ENCODE data around the gene SCAPER.

GRCh38 chr15:76668900-76669299, 236.2 kb downstream of the SCAPER start:
- TF ChIP-seq TAF1 (IDR thresholded peaks at IDR 0.05; ENCODE audit: low read depth): no peak
- no peak for TF ChIP-seq EZH2 (IDR thresholded peaks at IDR 0.05; ENCODE audit: borderline replicate concordance, insufficient read depth, low read length, poor library complexity, severe bottlenecking)
- TF ChIP-seq, protein P1, sequence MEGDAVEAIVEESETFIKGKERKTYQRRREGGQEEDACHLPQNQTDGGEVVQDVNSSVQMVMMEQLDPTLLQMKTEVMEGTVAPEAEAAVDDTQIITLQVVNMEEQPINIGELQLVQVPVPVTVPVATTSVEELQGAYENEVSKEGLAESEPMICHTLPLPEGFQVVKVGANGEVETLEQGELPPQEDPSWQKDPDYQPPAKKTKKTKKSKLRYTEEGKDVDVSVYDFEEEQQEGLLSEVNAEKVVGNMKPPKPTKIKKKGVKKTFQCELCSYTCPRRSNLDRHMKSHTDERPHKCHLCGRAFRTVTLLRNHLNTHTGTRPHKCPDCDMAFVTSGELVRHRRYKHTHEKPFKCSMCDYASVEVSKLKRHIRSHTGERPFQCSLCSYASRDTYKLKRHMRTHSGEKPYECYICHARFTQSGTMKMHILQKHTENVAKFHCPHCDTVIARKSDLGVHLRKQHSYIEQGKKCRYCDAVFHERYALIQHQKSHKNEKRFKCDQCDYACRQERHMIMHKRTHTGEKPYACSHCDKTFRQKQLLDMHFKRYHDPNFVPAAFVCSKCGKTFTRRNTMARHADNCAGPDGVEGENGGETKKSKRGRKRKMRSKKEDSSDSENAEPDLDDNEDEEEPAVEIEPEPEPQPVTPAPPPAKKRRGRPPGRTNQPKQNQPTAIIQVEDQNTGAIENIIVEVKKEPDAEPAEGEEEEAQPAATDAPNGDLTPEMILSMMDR (IDR thresholded peaks at IDR 0.05; ENCODE audit: poor library complexity, severe bottlenecking): no peak
- TF ChIP-seq POLR2AphosphoS5 (IDR thresholded peaks at IDR 0.05): no peak
- TF ChIP-seq, protein P2, sequence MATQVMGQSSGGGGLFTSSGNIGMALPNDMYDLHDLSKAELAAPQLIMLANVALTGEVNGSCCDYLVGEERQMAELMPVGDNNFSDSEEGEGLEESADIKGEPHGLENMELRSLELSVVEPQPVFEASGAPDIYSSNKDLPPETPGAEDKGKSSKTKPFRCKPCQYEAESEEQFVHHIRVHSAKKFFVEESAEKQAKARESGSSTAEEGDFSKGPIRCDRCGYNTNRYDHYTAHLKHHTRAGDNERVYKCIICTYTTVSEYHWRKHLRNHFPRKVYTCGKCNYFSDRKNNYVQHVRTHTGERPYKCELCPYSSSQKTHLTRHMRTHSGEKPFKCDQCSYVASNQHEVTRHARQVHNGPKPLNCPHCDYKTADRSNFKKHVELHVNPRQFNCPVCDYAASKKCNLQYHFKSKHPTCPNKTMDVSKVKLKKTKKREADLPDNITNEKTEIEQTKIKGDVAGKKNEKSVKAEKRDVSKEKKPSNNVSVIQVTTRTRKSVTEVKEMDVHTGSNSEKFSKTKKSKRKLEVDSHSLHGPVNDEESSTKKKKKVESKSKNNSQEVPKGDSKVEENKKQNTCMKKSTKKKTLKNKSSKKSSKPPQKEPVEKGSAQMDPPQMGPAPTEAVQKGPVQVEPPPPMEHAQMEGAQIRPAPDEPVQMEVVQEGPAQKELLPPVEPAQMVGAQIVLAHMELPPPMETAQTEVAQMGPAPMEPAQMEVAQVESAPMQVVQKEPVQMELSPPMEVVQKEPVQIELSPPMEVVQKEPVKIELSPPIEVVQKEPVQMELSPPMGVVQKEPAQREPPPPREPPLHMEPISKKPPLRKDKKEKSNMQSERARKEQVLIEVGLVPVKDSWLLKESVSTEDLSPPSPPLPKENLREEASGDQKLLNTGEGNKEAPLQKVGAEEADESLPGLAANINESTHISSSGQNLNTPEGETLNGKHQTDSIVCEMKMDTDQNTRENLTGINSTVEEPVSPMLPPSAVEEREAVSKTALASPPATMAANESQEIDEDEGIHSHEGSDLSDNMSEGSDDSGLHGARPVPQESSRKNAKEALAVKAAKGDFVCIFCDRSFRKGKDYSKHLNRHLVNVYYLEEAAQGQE (IDR thresholded peaks at IDR 0.05; ENCODE audit: borderline replicate concordance): no peak
- TF ChIP-seq SMC3 (conservative IDR thresholded peaks at IDR 0.05; ENCODE audit: poor library complexity): no peak
- no peak for TF ChIP-seq RAD21 (conservative IDR thresholded peaks at IDR 0.05)
- no peak for TF ChIP-seq MXI1 (conservative IDR thresholded peaks at IDR 0.05; ENCODE audit: poor library complexity, severe bottlenecking)
- TF ChIP-seq EP300 (conservative IDR thresholded peaks at IDR 0.05; ENCODE audit: poor library complexity, severe bottlenecking): no peak
